OCI-M2 (cell line): ENCODE measurements around the gene SP8.
"Not testable (repeated sequence)": the region's sequence is repeated elsewhere in the genome, so short reads cannot be mapped to it uniquely, and the experiment has no call there.

Experiments
- DNase-seq: peaks from one replicate; lab custom pipeline; 2025; ENCODE audit not compliant: unreplicated experiment; lab: John Stamatoyannopoulos, UW

SP8 gene

DNA sequence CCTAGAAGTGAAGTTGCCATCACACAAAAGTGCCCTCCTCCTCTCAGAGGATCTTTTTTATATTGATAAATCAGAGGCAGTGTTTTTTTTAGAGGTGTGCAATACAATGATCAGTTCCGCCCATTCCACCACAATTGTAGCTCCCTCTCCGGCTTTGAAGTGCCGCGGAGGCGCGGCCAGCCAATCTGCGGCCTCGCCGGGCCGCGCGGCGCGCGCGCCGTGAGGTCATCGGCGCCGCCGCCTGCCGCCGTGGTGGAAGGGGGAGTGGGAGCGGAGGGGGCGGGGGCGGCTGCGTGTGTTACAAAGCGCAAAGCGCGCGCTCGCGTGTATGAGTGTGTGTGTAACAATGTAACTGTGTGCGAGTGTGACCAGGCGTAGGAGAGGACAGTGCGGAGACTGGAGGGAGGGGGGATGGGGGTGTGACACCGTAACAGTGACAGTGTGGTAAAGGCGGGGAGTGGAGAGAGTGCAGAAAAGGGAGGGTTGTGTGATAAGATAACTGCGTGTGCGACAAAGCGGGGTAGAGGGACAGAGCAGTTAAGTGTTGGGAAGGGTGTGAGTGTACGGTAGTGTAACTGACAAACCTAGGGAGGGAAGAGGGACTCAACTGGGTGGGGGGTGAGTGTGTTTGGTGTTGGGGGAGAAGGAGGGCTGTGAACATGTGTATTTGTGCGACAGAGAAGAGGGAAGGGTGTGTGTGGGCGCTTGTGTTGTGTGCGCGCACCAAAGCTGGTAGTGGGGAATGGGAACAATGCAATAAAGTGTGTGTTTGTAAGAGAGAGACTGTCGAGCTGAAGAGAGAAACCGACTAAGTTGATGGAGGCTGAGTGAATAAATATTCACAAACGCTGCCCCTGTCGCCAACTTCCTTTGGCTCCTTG, at the start of gene SP8:
Gene SP8 (minus strand): TSS at position 108 of the 881 bp plus-strand sequence. CDS start 88 bp downstream, at position 20.
- no peak for DNase-seq

DNA sequence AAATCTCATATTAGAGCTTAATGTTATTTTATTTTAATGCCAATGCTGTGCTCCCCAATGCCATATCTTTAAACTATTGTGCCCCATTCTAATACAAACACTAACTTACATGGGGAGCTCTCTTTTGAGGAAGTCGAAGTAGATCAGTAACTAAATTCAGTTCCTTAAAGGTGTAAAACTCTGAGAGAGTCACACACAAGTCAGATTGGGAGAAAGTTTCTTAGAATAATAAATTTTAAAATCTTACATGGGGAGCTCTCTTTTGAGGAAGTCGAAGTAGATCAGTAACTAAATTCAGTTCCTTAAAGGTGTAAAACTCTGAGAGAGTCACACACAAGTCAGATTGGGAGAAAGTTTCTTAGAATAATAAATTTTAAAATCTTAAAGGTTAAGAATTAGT, 49.7 kb upstream of the SP8 start:
- not testable (repeated sequence) for DNase-seq

GRCh38 chr7:20835111-20835750, 48.5 kb upstream of the SP8 start:
- no peak for DNase-seq

DNA sequence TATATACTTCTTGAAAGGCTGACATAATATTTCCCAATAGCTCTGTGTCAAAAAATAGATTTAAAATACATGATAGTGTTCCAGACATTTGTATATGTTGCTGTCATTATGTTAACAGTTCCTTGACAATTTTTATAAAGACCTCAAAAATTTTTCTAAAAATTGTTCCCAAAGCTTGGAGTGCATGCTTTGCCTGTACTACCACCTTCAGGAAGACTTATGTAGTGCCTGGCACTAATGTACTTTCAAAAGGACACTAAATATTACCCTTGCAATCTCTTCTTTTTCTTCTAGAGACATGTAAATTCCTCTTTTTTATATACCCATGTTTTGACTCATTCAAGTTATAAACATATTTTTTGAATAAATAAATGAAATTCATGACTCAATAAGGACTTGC, 48.0 kb upstream of the SP8 start:
- no peak for DNase-seq

DNA sequence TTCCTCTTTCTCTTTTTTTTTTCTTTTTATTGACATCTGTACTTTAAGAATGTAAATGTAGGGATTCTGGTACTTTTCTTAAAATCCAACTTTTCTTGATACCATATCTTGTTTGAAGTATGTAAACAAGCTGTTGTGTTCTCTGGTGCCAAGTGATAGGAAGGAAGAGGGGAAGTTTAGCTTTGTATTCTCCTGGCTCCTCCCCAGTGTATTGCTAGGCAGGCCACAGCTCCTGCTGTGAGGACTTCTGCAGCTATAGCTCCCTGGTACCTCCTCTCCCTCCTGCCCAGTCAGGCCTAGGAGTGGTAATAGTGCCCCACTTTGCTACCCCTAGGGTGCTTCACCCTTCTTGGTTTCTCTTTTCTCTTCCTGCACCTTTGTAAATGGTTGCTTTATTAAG, 45.3 kb upstream of the SP8 start:
- DNase-seq: no peak

GRCh38 chr7:20831451-20831850, 44.8 kb upstream of the SP8 start:
- DNase-seq: no peak

GRCh38 chr7:20828947-20829346, 42.3 kb upstream of the SP8 start:
- DNase-seq: no peak

- no peak for DNase-seq
Observed at GRCh38 chr7:20827172-20827571, 40.5 kb upstream of the SP8 start.

DNA sequence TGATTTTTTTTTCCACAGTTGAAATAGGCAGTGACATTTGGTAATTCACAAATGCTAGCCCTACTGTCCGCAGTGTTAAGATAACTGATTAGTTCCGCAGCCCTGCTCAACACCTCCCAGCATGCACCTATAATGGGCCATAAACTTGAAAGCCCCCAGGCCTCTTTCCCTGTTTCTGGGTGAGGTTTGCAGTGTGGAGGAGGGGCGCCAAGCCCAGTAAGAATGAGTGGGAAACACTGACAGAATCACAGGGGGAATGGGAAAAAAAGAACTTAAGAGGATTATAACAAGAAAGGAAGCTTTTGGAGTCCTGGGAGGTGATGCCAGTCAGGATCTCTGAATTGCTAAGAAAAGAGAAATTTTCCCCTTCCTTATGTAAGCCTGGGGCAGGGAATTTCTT, 39.6 kb upstream of the SP8 start:
- no peak for DNase-seq

DNA sequence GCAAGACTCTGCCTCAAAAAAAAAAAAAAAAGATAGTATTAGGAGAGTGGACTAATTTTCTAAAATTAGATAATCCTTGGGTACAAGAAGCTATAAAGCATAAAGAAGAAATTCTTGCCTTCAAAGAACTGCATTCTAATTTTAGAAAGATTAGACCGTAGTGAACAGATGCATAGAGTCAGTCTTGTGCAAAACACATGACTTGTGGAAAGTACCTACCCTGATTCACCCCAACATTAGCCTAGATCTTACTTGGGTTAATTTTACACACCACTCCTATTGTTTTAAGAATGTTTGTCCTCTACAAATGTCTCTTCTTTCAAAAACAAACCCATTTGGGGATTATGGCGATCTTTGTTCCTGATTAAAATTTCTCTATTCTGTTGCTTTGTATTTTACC, 38.9 kb upstream of the SP8 start:
- no peak for DNase-seq

- not testable (repeated sequence) for DNase-seq
Observed at GRCh38 chr7:20821390-20821789, 34.7 kb upstream of the SP8 start.

GRCh38 chr7:20816372-20816959, 29.8 kb upstream of the SP8 start:
- no peak for DNase-seq

DNA sequence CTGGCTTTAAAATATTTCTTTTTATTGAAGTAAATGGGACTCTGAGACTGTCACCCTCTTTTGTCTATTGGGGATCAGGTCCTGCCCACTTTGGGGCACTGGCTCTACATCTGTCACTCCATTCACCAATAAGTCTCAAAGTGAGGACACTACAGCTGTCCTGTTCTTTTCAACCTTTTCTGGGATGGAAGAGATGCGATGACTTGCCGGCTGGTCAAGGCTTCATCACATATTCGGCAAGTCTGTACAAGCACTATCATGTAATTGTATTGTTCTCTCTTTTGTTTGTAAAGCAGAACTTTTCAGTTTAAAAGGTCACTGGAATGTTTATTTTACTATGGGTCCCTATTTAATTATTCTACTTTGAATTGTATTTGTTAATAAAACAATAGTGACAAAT, 17.7 kb upstream of the SP8 start:
- DNase-seq: no peak

DNA sequence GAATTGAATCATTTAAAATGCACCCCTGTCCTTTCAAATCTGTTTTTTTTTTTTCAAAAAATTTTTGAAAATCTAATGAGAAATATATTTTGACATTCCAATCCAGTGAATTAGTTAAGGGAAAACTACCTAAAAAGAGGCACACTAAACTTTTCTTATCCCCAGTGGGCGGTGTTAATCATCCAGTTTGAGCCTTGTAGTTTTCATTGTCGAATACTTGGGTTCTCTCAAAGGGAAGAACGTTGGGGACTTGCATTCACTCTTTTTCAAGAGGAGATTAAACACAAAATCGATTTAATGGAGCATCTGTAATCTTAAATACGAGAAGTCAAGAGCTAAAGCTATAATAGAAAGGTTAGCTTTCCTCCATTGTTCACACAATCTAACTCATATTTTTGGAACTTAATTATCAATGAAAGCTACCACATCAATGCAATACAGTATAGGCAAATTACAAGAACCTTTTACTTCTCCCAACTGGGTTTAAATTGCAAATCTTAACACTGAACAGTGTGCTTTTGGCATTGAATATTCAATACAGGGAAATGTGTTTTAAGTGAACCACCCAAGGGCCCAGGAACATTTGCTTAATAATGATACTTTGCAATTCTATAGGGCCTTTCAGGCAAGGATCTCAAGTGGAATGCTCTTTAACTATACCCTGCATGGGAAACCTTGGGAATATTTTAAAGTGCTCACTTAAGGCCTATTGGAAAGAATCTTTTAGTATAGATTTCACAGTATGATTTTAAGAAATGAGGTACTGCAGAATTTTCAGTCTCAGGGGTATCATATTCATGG, 13.1 kb upstream of the SP8 start:
- DNase-seq: no peak

GRCh38 chr7:20798694-20799121, 12.0 kb upstream of the SP8 start:
- no peak for DNase-seq

DNA sequence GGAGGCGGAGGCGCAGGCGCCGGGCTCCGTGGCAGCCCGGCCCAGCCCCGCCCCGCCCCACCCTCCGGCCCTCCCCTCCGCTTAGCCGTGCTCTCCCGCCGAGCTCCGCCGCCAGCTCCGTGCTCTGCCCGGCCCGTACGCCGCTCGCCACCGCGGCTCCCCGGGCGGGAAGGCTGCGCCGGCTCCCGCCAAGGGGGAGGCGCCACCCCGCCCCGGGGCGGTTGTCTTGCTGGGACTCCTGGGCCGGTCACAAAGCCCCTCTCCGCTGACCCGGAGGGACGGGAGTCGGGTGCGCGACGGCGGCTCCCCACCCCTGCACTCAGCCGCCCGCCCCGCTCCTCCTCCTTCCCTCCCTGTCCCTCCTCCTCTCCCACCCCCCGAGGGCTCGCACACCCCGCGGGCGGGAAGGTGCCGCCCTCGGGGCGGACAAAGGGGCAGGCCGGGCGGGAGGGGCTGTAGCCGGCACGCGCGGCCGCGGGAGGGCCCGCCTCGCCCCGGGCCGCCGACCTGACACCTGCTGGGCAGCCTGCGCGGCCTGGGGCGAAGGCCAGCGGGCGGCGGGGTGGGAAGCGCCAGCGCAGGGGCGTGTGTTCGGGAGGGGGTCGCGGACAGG, 11.5 kb upstream of the SP8 start:
- DNase-seq: no peak

GRCh38 chr7:20797462-20798080, 10.9 kb upstream of the SP8 start:
- no peak for DNase-seq

GRCh38 chr7:20797042-20797461, 10.4 kb upstream of the SP8 start:
- no peak for DNase-seq

DNA sequence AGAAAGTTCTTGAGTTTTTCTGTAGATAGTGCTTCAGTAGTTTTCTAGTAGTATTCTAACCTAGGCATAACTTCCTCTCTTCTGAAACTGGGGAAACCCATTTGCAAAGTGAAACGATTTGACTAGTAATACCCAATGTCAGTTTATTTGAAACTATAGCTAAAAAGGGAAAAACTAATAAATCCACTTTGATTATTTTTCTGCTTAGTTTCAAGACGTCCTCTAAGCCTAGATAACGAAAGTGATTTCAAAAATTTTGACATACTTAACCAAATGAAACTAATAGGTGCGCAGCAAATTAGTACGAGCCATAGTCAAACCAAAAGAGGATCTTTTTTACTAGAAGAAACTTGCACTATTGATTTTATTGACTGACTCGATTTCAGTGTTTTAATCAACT, 9.8 kb upstream of the SP8 start:
- DNase-seq: no peak

GRCh38 chr7:20795881-20796280, 9.2 kb upstream of the SP8 start:
- no peak for DNase-seq
